Keratinocyte (primary cell): Measurements from ENCODE around the gene THRAP3. TPM values are rescaled to one million over a fixed set of nuclear protein-coding genes. Genes with fewer than 3 reads are reported as not detected.
A peak's percentile ranks its signal among the peaks of the same experiment; 100 is the strongest.

ENCODE experiments used
- DNase-seq: peaks from one replicate; pipeline ENCODE4 v3.0.0-alpha.2; 2011; ENCODE audit warnings: low read depth, missing footprints, low spot score
- FAIRE-seq: peaks from 2 replicates; lab custom pipeline; 2011; peaks lifted over from hg19 to GRCh38; lab: Jason Lieb, UNC
- H2AFZ ChIP-seq: 2 replicates; pipeline ENCODE4 v1.6.0; 2012; ENCODE audit warnings: low read length, control low read depth, inconsistent platforms; ENCODE audit not compliant: control insufficient read depth
- H3K27ac ChIP-seq: 2 replicates; pipeline ENCODE4 v1.5.1; 2011; ENCODE audit warnings: low read length; ENCODE audit not compliant: control insufficient read depth, insufficient read depth
- H3K27me3 ChIP-seq: 3 replicates; pipeline ENCODE4 v1.6.0; 2011; ENCODE audit warnings: low read length; ENCODE audit not compliant: control insufficient read depth, insufficient read depth; ENCODE audit errors: extremely low read depth
- H3K36me3 ChIP-seq, 2 experiments: 2 replicates in 1 of 2; 3 replicates in 1 of 2; pipeline ENCODE4 v1.5.1; 2011; ENCODE audit warnings: low read length in 2 of 2, mild to moderate bottlenecking in 1 of 2; ENCODE audit not compliant: control insufficient read depth in 2 of 2, insufficient read depth in 2 of 2; ENCODE audit errors: extremely low read depth in 1 of 2
- H3K4me1 ChIP-seq: 3 replicates; pipeline ENCODE4 v1.5.1; 2011; ENCODE audit warnings: low read length; ENCODE audit not compliant: control insufficient read depth, insufficient read depth; ENCODE audit errors: extremely low read depth
- H3K4me2 ChIP-seq: 3 replicates; pipeline ENCODE4 v1.6.0; 2011; ENCODE audit warnings: low read depth, low read length; ENCODE audit not compliant: control insufficient read depth, insufficient read depth; ENCODE audit errors: extremely low read depth
- H3K4me3 ChIP-seq, 3 experiments: fragments of 200-600 bp in 1 of 3; sonication (generic) in 1 of 3; 2 replicates in 2 of 3; 3 replicates in 1 of 3; pipeline ENCODE4 v1.5.1; 2011 to 2016; ENCODE audit warnings: low read length in 3 of 3, mild to moderate bottlenecking in 3 of 3, control low read depth in 2 of 3, inconsistent platforms in 1 of 3, low read depth in 1 of 3, mixed read lengths in 1 of 3, mixed run types in 1 of 3, moderate library complexity in 1 of 3; ENCODE audit not compliant: control insufficient read depth in 2 of 3, insufficient read depth in 2 of 3; ENCODE audit errors: extremely low read depth in 1 of 3
- H3K79me2 ChIP-seq: 2 replicates; pipeline ENCODE4 v1.6.0; 2012; ENCODE audit warnings: low read length; ENCODE audit not compliant: control insufficient read depth, insufficient read depth
- H3K9ac ChIP-seq: 3 replicates; pipeline ENCODE4 v1.6.0; 2011; ENCODE audit warnings: low read length; ENCODE audit not compliant: control insufficient read depth, insufficient read depth; ENCODE audit errors: extremely low read depth
- H3K9me1 ChIP-seq: 3 replicates; pipeline ENCODE4 v1.6.0; 2011; ENCODE audit warnings: low read length; ENCODE audit not compliant: control insufficient read depth, insufficient read depth; ENCODE audit errors: extremely low read depth
- H3K9me3 ChIP-seq: 2 replicates; pipeline ENCODE4 v1.5.1; 2012; ENCODE audit warnings: low read depth, low read length; ENCODE audit not compliant: control insufficient read depth
- H4K20me1 ChIP-seq: 3 replicates; pipeline ENCODE4 v1.6.0; 2011; ENCODE audit warnings: low read length; ENCODE audit not compliant: control insufficient read depth, insufficient read depth; ENCODE audit errors: extremely low read depth
- EZH2 ChIP-seq: IDR thresholded peaks from one replicate; pipeline ENCODE4 v1.6.1; 2012; ENCODE audit warnings: inconsistent platforms, mild to moderate bottlenecking, low read length, moderate library complexity
- dilution Hi-C: fragments of 300-500 bp; cut with MboI; formaldehyde crosslinking; loops from one replicate; pipeline ENCODE4 v1.7.0; 2020; ENCODE audit warnings: low sequenced_read_pairs; ENCODE audit not compliant: extremely low pct_ligation_motif_present
- polyA plus RNA-seq, 5 experiments: library from polyadenylated mRNA; depleted of rRNA in 3 of 5; stranded (reverse) in 3 of 5; stranded (forward) in 1 of 5; unstranded in 1 of 5; fragments of >200 nt; gene quantifications; 1 replicate in 1 of 5; 2 replicates in 3 of 5; 3 replicates in 1 of 5; pipeline versions ENCODE4 v1.2.1 to v1.2.3, GENCODE V29; 2011 to 2012; ENCODE audit warnings: missing spikeins in 2 of 5, low read depth in 1 of 5, low replicate concordance in 1 of 5
- TF ChIP-seq, protein P1 (sequence below), 3 experiments: IDR thresholded peaks in 1 of 3; conservative IDR thresholded peaks in 1 of 3; optimal IDR thresholded peaks in 1 of 3; 2 replicates in 2 of 3; 3 replicates in 1 of 3; pipeline versions ENCODE3 to v1.5.1; 2011; ENCODE audit warnings: low read length in 3 of 3, mild to moderate bottlenecking in 3 of 3, moderate library complexity in 2 of 3, control low read depth in 1 of 3, inconsistent platforms in 1 of 3; ENCODE audit not compliant: insufficient read depth in 2 of 3; ENCODE audit errors: extremely low read depth in 1 of 3

Gene THRAP3
- polyA plus RNA-seq, 1 donor (not counting 4 experiments of a cell fraction or from before 2014, with no cell fraction given) = 79.6 TPM

DNA sequence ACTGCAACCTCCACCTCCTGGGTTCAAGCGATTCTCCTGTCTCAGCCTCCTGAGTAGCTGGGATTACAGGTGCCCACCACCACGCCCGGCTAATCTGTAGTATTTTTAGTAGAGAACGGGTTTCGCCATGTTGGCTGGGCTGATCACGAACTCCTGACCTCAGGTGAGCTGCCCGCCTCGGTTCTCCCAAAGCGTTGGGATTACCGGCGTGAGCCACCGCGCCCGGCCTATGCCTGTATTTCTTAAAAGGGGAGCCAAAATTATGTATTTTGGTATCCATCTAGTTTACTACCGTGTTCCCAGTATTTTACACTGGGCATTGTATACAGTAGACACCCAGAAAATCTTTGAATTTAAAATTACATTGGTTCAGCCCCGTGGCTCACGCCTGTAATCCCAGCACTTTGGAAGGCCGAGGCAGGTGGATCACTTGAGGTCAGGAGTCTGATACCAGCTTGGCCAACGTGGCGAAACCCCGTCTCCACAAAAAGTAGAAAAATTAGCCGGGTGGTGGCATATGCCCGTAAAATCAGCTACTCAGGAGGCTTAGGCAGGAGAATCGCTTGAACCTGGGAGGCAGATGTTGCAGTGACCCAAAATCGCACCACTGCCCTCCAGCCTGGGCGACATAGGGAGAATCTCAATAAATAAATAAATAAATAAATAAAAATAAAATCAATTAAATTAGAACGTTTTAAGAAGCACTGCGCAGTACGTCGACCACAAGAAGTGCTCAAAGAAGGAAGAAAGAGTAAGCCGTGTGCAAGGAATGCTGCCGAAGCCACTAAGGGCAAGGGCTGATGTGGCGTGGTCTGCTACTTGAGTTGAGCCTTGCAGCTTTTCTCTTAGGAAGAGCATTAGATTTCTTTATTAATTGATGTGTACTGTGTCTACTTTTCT, 1.5 kb upstream of the THRAP3 start:
- dilution Hi-C loops = no loop called here
- Histone ChIP-seq H4K20me1 (peaks cover 17% of the 10 kb centered on the region), H3K27ac (peak overlapping the region; percentile 97), H3K27me3 (no peaks in the 10 kb centered on the region), H3K9ac (peak overlapping the region; percentile 93), H3K79me2 (peaks cover 34% of the 10 kb centered on the region), H3K9me1 (no peaks in the 10 kb centered on the region), H3K36me3 (peaks cover 3 to 12% of the 10 kb centered on the region in 2 experiments), H3K4me3 (peak overlapping the region in 2 of 3 experiments; percentile 76 to 89), H3K4me2 (peak overlapping the region; percentile 90), H2AFZ (peak overlapping the region; percentile 84), H3K4me1 (peaks cover 15% of the 10 kb centered on the region), H3K9me3 (no peaks in the 10 kb centered on the region)
- TF ChIP-seq, protein P1, sequence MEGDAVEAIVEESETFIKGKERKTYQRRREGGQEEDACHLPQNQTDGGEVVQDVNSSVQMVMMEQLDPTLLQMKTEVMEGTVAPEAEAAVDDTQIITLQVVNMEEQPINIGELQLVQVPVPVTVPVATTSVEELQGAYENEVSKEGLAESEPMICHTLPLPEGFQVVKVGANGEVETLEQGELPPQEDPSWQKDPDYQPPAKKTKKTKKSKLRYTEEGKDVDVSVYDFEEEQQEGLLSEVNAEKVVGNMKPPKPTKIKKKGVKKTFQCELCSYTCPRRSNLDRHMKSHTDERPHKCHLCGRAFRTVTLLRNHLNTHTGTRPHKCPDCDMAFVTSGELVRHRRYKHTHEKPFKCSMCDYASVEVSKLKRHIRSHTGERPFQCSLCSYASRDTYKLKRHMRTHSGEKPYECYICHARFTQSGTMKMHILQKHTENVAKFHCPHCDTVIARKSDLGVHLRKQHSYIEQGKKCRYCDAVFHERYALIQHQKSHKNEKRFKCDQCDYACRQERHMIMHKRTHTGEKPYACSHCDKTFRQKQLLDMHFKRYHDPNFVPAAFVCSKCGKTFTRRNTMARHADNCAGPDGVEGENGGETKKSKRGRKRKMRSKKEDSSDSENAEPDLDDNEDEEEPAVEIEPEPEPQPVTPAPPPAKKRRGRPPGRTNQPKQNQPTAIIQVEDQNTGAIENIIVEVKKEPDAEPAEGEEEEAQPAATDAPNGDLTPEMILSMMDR (optimal IDR thresholded peaks at IDR 0.05 in 1 of 3, IDR thresholded peaks at IDR 0.05 in 1 of 3, conservative IDR thresholded peaks at IDR 0.05 in 1 of 3; ENCODE audit: extremely low read depth in 1 of 3, insufficient read depth in 2 of 3, low read length in 3 of 3) = no peak
- TF ChIP-seq EZH2 = no peak
- FAIRE-seq (no peak), DNase-seq (no peak)

DNA sequence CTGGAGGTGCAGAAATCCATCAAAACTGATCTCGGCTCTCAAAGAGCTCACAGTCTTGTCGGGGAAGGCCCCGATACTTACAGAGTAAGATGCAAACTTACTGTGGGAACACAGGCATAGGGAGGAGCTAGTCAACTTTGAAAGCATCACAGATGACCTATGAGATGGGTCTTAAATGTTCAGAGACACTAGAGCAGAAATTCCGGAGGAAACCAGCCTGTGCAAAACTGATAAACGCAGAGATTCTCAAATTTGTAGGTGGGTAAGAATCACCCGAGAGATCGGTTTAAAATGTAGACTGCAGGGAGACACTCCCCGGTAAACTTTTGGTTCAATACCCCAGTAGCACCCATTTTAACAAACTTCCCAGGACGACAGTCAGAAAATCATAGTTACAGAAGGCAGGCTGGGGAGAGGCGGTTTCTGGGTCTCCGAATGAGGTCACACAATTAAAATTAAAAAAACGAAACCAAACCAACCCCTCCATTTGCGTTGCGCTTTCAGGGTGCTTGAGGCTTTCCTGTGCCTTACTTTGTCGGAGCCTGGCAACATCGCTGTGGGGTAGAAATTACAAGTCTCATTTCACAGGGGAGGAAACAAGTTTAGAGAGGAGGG, 755 bp upstream of the THRAP3 start:
- Histone ChIP-seq H3K27me3 (no peaks in the 10 kb centered on the region), H4K20me1 (peaks cover 17% of the 10 kb centered on the region), H3K4me3 (peak overlapping the region; percentile 55 to 89 (median 76)), H3K9ac (peak overlapping the region; percentile 93), H3K4me1 (peaks cover 15% of the 10 kb centered on the region), H3K27ac (peak overlapping the region; percentile 97), H3K36me3 (peaks cover 4 to 12% of the 10 kb centered on the region in 2 experiments), H3K4me2 (peak overlapping the region; percentile 90), H3K9me1 (no peaks in the 10 kb centered on the region), H3K79me2 (peaks cover 42% of the 10 kb centered on the region), H2AFZ (peak overlapping the region; percentile 84), H3K9me3 (no peaks in the 10 kb centered on the region)
- dilution Hi-C loops = no loop called here
- no peak for TF ChIP-seq EZH2
- TF ChIP-seq, protein P1 (optimal IDR thresholded peaks at IDR 0.05 in 1 of 3, IDR thresholded peaks at IDR 0.05 in 1 of 3, conservative IDR thresholded peaks at IDR 0.05 in 1 of 3; ENCODE audit: extremely low read depth in 1 of 3, insufficient read depth in 2 of 3, low read length in 3 of 3) = no peak
- DNase-seq (no peak), FAIRE-seq (peak; percentile 51)
